Measurements from ENCODE around the gene ADAMTS17. TPM values are rescaled to one million over a fixed set of nuclear protein-coding genes. Genes with fewer than 3 reads are reported as not detected.
A peak's percentile ranks its signal among the peaks of the same experiment; 100 is the strongest.

ADAMTS17 gene
- total RNA-seq, 1 donor from 2014 or later = 2.3 TPM

DNA sequence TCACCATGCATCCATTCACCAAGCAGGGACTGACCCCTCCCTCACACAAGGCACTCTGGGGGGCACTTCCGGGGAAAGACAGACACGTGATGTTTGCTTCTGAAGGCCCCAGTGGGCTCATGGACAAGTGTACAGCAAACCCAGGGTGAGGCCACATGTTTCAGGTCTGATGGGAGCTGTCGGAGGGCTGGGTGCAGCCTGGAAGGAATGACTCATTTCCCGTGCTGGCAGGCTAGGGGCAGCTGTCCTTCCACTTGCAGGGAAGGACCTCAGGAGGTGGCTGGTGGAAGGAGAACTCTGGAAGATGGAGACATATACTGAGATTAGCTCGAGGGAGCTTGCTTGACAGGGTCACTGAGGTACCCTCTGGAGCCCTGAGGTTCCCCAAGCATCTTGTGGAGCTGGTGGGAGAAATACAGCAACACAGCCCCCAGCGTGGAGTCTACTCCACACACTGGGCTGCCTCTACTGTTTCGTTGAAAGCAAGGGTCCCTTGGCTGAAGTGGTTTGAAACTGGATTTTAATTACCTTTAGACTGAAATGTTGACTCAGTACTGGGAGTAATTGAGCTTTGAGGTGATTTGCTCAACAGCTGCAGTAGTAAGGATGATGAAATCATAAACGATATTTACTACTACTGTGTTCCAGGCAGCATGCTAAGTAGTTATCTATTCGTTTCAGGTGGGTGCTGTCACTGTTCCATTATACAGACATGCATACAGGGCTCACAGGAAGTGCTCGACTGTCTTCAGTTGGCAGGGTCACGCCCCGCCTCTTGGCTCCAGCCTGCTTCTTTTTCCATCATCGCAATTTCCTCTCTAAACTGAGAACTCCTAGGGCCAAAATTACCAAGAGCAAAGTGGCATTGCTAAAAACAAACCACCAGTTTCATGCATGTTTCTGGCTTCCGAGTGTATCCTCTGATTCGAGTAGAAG, 230.4 kb downstream of the ADAMTS17 start:
- DNase-seq (ENCODE audit: low spot score) (peak; percentile 76), ATAC-seq (peak; percentile 62)
- intact Hi-C loops (cut with DNase I) = no loop called here

DNA sequence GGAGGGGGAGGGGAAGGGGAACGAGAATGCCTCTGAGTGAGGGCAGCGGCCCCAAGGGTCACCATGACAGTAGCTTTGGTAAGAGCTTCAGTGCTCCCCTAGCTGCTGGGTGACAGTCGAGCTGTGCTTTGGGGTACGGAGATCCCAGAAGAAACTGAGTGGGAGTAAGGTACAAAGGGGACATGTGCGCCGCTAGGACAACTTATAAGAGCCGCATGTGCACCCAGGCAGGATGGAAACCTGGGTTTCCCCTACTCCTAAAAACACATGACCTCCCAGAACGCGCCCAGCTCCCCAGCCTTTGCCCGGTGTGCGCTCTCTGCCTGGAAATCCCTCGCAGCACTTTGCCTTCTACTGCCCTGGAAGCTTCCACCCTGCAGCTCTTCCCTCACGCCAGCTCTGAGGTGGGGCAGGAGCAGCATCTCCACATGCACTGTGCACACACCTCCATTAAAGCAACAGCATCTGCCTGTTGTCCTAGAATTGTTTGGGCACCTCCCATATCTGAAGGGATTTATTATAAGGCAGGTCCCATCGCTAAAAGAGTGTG, 232.2 kb downstream of the ADAMTS17 start:
- DNase-seq (ENCODE audit: low spot score) = no peak
- intact Hi-C loops (cut with DNase I) = no loop called here
- no peak for ATAC-seq

DNA sequence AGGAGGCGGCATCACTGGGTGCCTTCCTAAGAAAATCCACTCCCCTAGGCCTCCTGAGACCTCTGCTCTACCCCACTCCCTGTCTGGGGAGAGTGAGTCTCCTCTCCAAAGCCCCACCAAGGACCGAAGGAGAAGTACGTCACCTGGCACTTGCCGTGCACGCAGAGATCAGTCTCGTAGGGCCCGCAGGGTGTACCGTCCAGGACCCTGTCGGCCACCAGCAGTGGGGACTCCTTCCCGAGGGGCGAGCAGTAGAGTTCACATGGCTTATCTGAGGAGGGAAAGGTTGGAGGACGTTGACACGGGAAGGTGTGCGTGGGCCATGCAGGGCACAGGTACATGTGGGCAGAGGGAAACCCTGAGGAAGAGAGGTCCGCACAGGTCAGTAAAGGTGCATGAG, 232.9 kb downstream of the ADAMTS17 start:
- ATAC-seq = no peak
- no peak for DNase-seq (ENCODE audit: low spot score)
- intact Hi-C loops (cut with DNase I) = no loop called here

DNA sequence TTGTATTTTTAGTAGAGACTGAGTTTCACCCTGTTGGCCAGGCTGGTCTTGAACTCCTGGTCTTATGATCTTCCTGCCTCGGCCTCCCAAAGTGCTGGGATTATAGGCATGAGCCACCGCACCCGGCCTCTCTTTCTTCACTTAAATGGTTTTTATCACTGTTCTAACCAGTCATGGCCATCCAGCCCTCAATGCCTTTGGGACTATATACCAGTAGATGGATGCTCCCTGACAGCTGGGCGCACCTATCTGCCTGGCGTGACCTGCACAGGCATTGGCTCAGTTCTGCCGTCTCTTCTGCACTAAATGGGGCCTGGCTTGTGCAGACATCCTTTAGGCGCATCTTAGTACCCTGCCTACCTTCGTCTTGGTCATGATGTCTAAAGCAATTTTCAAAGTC, 233.4 kb downstream of the ADAMTS17 start:
- intact Hi-C loops (cut with DNase I) = no loop called here
- DNase-seq (ENCODE audit: low spot score) (no peak), ATAC-seq (no peak)

DNA sequence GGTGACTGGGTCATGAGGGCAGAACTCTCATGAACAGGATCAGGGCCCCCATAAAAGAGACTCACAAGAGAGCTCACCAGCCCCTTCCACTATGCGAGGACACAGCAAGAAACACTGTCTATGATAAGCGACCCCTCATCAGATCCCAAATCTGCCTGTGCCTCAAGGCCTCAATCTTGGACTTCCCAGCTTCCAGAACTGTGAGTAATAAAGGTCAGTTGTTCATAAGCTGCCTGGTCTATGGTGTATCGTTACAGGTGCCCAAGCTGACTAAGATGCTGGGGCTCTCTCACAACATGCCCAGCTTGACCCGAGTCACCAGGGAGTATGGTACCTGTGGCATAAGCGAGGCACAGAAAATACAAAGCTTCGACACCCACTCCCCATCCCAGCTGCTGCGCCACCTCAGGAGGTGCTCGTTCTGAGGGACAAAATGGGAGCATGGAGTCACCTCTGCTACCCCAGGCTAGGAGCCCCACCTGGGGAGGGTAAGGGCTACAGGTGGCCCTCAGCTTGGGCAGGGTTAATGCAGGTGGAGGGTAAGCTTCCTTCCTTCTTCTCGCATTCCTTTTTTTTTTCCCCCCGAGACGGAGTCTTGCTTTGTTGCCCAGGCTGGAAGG, 234.1 kb downstream of the ADAMTS17 start:
- intact Hi-C loops (cut with DNase I) = no loop called here
- ATAC-seq (no peak), DNase-seq (ENCODE audit: low spot score) (no peak)

DNA sequence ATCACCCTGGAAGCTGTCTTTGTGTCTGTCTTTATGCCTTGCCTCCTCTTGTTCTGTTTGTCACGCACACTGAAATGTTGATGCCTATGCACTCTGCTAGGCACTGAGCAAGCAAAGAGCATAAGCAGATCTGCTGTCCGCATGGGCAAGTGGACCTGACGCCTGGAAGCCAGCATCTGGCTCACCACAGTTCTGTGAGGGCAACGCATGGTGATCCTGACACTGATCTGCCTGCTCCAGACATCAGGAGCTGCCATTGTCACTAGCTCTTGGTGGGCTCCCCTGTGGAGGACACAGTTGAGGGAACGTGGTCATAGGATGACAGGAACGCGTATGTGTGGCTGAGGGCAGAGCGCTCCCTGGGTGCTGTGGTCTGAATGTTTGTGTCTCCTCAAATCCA, 234.6 kb downstream of the ADAMTS17 start:
- no peak for DNase-seq (ENCODE audit: low spot score)
- ATAC-seq = no peak
- intact Hi-C loops (cut with DNase I) = no loop called here

DNA sequence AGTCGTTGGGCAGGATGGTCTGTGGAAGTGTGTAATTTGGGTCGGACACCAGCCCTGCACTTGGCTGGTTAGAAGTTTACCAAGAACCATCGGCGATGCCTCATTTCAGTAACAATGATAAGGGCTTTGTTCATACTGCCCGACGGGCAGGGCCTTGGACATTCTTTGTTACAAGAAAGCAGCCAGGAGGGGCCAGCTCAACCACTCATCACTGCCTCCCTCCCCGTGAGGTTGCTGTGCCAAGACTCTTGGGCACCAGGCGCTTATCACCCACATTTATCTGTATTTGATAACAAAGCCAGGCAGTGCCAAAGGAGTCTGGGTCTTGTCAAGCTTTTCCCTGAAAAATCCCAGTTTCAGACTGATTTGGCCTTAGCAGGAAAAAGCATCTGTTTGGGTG, 235.0 kb downstream of the ADAMTS17 start:
- DNase-seq (ENCODE audit: low spot score) (no peak), ATAC-seq (no peak)
- intact Hi-C loops (cut with DNase I) = no loop called here

DNA sequence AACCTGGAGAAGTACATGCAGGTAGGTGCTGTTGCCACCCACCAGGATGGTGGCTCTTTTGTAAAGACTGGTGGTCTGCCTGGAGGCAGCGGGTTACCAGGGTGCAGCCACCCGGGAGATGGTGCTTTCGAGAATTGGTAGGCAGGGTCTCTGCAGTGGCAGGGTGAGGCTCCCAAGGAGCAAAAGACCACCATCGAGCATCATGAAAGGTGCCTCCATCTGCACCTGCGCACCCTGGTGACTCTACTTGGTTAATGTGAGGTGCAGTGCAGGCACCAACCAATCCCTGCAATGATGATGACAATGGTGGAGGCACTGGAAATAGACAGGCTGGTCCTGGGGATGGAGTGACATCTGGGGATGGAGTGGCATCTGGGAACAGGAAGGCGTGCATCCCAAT, 236.7 kb downstream of the ADAMTS17 start:
- no peak for DNase-seq (ENCODE audit: low spot score)
- no peak for ATAC-seq
- intact Hi-C loops (cut with DNase I) = no loop called here

DNA sequence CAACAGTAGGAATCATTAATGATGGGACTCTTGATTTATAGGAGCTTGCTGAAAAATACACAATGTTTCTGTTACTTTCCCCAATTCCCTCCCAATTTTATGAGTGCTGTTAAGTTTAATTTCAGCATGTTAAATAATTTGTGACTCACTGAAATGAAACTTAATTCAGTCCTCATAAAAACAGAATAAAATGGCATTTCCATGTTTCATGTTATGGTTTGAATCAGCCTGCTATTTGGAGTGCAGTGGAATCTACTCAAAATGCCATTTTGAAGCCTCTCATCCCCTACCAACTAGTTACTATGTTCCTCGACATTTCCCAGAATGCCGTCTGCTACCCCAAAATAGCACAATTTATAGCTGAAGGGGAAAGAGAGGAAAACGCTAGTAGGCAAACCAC, 237.5 kb downstream of the ADAMTS17 start:
- intact Hi-C loops (cut with DNase I) = no loop called here
- DNase-seq (ENCODE audit: low spot score) = no peak
- ATAC-seq = no peak

DNA sequence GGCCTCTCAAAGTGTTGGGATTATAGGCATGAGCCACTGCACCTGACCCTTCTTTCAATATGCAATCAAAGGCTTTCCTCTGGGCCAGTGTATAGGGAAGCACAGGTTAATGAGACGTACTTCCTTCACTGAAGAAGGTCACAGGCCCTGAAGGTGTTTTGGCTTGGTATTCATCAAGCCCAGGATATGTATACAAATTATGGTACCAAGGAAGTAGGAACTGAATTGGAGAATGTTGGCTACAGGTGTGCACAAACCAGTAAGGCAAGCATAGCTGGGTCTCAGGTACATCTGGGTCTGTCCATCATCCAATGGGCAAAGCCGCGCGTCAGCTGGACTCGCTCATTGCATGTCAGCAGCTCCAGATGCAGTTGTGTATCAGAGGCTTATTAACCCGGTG, 237.9 kb downstream of the ADAMTS17 start:
- intact Hi-C loops (cut with DNase I) = no loop called here
- no peak for DNase-seq (ENCODE audit: low spot score)
- ATAC-seq = no peak

DNA sequence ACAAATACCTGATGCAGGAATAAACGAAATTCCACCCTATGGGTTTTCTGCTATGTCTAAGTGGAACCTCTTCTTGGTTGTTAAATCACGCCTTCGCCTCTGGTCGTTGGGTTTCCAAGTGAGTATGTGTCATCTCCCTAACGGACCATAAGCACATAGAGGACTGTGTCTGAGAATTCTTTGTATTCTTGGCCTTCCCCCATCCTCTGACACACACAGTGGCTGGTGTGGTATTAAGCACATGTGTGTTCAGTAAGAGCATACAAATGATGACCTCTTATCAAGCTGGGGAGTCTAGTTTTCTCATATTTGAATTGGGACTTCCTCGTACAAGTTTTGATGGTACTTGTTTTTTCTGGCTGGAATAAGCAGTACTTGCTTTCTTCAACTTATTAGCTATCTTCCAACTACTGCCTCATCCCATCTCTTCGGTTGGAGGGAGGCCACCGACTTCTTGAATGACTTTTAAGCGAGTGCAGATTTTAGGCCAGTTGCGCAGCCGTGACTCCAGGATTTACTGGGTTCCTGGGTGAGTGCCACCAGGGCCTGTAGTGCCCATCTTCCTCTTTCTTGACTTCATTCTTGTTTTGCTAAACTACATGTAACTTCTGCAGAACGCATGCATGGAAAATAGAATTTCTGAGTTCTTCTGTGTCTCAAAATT, 240.2 kb downstream of the ADAMTS17 start:
- DNase-seq (ENCODE audit: low spot score) (no peak), ATAC-seq (peak; percentile 91)
- intact Hi-C loops (cut with DNase I) = no loop called here

DNA sequence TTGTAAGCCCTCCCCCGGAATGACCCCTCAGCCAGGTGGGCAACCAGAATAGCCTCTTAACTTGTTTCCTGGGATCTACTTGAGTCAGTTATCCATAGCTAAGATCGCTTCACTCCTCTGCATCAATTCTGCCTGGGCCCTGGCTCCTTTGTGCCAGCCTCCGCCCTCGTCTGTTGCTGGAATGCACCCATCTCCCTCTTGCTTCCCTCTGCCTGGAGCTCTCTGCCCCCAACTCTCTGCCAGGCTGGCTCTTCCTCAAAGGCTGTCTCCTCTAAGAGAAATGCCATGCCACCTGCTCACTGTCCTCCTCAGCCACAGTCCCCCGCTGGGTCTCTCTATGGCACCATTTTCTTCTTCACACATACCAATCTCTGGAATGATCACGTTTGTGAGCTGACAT, 240.8 kb downstream of the ADAMTS17 start:
- intact Hi-C loops (cut with DNase I) = no loop called here
- ATAC-seq (no peak), DNase-seq (ENCODE audit: low spot score) (no peak)

DNA sequence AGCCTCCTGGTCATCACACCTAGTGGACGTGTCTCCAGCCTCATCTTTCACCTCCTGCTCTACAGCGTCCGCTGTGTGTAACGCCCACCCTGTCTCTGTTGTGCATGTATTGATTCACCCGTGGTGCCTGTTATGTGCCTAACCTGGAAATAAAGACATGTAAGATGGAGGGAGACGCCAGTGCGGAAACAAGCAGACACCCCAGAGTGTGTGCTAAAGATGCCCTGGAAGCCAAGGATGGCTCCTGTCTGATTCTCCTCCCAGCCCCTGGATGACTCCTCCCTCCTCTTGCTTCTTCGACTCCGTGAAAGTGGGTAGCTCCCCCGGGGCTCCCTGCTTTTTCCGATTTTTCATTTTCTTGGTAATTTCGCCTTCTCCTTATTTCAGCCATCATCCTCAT, 241.8 kb downstream of the ADAMTS17 start:
- DNase-seq (ENCODE audit: low spot score) = no peak
- intact Hi-C loops (cut with DNase I) = no loop called here
- ATAC-seq = no peak

DNA sequence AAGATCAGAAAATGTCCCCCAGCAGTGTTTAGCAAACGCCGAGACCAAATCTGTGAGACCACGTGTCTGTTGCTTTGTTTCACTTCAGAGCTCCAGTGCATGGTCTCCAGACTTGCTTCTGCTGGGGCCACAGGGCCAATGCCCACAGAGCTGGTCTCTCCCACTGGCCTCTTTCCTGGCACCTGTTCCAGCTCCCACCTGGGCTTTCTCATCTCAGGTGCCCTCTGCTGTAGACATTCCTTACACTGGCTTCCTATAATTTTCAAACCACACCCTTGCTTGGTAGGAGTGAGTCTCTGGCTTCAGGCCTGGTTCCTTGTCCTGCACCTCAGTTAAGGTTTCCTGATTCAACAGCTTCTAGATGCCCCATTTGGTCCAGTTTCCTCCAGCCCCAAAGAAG, 243.1 kb downstream of the ADAMTS17 start:
- intact Hi-C loops (cut with DNase I) = no loop called here
- ATAC-seq (no peak), DNase-seq (ENCODE audit: low spot score) (no peak)

DNA sequence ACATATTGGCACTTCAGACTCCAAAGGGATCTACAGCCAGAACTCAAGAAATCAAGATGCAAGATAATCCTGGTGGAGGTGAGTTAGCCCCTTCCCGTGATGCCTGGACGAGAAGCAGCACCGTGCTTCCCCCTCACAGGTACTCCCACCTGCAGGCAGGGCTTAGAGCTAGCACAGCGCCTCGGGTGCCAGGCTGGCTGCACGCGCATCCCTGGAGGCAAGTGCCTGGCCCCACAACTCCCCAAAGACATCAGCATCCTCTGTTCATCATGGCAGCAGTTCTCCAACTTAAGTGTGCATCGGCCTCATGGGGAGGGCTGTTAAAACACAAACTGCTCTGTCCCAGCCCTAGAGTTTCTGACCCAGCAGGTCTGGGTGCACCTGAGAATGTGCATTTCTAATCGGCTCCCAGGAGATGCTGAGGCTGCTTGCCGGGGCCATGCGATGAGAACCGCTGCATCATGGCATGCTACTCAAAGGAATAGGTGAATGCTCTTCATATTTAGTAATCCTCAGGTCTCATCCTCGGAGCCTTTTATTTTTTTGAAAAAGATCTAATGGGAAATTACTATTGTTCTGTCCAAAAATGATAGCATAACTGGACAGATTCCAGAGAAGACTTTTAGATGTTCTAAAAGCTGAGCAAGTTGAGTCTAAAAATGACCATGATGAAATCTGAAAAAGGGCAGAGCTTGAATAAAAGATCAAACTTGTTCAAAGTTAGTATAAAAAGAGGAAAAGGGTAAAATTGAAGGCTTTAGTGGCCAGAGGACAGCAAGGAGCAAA, 244.2 kb downstream of the ADAMTS17 start:
- intact Hi-C loops (cut with DNase I) = no loop called here
- ATAC-seq (no peak), DNase-seq (ENCODE audit: low spot score) (no peak)

DNA sequence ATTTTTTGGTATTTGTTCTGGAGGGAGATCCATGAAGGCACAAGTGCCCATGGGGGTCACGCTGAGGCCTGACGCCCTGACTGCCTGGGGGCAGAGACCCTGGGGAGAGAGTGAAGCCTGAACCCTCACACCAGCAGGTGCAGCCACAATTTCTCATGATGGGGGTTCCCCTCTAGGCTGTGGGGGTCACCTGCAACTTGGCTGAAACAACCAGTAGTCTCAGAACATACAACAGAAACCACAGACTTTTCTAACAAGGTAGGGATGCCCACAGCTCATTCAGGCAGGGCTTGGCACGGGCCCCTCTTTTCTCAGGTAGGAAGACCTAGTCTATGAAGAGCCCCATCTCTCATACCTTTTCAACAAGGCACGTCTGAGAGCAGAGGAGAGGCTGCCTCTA, 245.1 kb downstream of the ADAMTS17 start:
- DNase-seq (ENCODE audit: low spot score) = no peak
- intact Hi-C loops (cut with DNase I) = no loop called here
- no peak for ATAC-seq

DNA sequence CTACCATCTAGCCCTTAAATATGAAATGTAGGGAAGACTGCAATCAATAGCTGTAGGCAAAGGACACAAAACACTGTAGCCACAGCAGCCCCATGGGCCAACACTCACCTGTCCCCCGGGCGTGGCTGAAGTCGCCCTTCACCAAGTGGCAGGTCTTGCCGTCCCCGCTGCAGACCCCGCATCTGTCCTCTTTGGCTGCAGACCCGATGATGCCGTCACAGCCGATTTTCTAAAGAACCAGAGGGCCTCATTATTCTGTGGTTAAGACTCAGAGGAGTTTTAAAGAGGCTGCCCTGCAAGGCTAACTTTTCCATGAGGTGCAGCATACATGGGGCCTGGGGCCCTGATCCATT, 245.6 kb downstream of the ADAMTS17 start:
- intact Hi-C loops (cut with DNase I) = no loop called here
- ATAC-seq = no peak
- no peak for DNase-seq (ENCODE audit: low spot score)

DNA sequence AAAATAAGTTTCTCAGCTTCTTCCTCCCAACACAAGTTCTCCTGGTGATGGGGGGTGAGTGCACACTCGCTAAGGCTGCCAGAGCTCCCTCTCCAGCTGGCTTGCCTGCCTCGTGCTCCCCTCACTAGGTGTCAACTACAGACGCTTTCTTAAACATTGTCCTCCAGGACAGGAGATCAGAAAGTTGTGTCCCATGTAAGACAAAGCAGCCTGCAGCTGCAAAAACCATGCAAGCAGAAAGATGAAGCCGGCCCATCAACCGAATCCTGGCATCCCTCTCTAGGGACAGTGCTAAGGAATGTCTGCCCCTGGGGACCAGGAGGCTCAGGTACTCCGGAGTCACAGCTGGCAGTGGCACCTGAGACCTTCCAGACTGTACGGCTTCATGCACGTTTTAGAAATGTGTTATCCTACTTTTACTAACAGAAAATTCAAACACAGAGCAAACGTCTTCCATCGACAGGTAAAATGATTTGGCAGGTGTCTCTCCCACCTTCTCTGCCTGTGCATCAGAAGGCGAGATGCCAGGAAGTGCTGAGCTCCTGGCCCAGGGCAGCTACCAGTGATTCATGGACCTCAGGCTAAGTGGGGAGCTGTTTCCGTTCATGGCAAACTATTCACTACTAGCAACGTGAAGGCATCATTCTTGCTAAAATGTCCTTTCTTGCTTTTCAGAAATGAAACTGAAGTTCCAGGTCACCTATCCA, 246.1 kb downstream of the ADAMTS17 start:
- ATAC-seq (no peak), DNase-seq (ENCODE audit: low spot score) (no peak)
- intact Hi-C loops (cut with DNase I) = no loop called here

DNA sequence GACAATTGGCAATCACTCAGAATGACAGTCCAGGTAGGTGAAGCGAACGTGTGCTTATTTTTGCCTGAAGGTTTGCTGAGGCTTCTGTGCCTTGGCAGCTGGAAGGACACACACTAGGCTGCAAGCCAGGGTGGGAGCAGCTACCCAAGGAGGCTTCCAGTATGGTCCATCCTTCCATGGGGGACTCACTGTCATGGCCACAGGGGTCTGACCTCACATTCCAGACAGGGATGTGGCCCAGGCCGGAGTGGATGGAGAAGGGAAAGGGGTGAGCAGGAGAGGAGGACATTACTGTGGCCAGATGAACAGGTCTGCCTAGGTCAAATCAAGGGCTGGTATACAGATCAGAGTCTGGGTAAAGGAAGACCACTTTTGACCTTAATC, 247.7 kb downstream of the ADAMTS17 start:
- DNase-seq (ENCODE audit: low spot score) = no peak
- ATAC-seq = no peak
- intact Hi-C loops (cut with DNase I) = no loop called here
